Bronchial epithelial cell (primary cell): Measurements from ENCODE around the gene KIF1C. TPM values are rescaled to one million over a fixed set of nuclear protein-coding genes. Genes with fewer than 3 reads are reported as not detected.

ENCODE experiments used
- DNase-seq: peaks from one replicate; pipeline ENCODE4 v3.0.0-alpha.2; 2010; ENCODE audit warnings: low read depth
- FAIRE-seq: peaks from 2 replicates; lab custom pipeline; 2011; peaks lifted over from hg19 to GRCh38; lab: Jason Lieb, UNC
- H3K27me3 ChIP-seq: 2 replicates; pipeline ENCODE4 v1.5.1; 2011; ENCODE audit warnings: low read length; ENCODE audit not compliant: control insufficient read depth, insufficient read depth
- H3K36me3 ChIP-seq: 2 replicates; pipeline ENCODE4 v1.5.1; 2011; ENCODE audit warnings: low read length; ENCODE audit not compliant: control insufficient read depth, insufficient read depth
- H3K4me3 ChIP-seq: 2 replicates; pipeline ENCODE4 v1.5.1; 2011; ENCODE audit warnings: mild to moderate bottlenecking, low read depth, low read length, control low read depth
- total RNA-seq: library from RNA; depleted of rRNA; stranded (reverse); fragments of >200 nt; gene quantifications from 2 replicates; pipeline ENCODE4 v1.2.1, GENCODE V29; 2014
- TF ChIP-seq, protein P1 (sequence below): IDR thresholded peaks from 2 replicates; pipeline ENCODE4 v1.5.1; 2011; ENCODE audit warnings: mild to moderate bottlenecking, moderate library complexity, low read length, control low read depth, inconsistent platforms; ENCODE audit not compliant: insufficient read depth, severe bottlenecking

The KIF1C gene
- total RNA-seq, 1 donor from 2014 or later: 89.0 TPM

DNA sequence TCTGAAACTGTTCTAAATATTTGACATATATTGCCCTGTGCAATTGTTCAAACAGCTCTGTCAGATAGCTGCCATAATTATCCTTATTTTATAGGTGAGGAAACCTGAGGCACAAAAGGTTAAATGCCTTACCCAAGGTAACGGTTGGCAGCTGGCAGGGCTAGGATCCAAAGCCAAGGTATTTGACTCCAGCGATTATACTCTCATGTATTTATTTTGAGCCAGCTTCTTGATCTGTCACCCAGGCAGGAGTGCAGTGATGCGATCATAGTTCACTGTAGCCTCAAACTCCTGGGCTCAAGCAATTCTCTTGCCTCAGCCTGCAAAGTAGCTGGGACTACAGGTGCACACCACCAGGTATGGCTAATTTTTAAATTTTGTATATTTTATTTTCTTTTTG is 39.6 kb upstream of the KIF1C start:
- FAIRE-seq (no peak), DNase-seq (no peak)
- H3K36me3 ChIP-seq: peaks cover 11% of the 10 kb centered on the region
- TF ChIP-seq, protein P1, sequence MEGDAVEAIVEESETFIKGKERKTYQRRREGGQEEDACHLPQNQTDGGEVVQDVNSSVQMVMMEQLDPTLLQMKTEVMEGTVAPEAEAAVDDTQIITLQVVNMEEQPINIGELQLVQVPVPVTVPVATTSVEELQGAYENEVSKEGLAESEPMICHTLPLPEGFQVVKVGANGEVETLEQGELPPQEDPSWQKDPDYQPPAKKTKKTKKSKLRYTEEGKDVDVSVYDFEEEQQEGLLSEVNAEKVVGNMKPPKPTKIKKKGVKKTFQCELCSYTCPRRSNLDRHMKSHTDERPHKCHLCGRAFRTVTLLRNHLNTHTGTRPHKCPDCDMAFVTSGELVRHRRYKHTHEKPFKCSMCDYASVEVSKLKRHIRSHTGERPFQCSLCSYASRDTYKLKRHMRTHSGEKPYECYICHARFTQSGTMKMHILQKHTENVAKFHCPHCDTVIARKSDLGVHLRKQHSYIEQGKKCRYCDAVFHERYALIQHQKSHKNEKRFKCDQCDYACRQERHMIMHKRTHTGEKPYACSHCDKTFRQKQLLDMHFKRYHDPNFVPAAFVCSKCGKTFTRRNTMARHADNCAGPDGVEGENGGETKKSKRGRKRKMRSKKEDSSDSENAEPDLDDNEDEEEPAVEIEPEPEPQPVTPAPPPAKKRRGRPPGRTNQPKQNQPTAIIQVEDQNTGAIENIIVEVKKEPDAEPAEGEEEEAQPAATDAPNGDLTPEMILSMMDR: no peak
- no peak overlapping the region for H3K4me3 ChIP-seq
- H3K27me3 ChIP-seq: no peaks in the 10 kb centered on the region

DNA sequence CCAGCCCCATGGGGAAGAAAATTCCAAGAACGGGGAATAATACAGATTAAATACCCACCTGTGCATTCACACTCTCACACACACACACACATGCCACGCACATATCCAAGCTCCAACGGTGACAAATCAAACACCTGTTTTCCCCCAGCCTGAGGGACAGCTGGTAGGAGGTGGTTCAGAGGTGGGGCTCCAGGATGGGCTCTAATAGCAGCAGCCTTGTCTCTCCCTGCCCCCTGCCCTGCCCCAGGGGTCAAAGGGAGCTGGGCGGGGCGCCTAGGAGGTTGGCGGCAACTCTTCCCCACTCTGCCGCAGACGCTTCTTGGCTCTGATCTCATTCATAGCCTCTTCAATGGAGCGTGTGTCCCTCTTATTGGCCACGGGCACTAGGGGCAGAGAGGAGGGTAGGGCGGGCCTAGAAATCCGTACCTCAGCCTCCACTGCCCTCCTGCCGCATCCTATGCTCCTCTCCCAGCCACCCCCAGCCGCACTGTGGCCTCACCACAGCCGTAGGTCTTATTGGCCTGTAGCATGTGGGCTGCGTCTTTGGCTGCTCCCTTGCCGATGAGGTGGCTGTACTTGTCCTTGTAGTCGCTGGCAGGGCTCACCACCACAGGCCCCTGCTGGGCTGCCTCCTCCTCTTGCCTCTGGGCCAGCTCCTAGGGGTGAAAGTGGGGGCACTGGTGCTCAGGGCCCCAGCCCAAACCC is 38.3 kb upstream of the KIF1C start:
- no peak for FAIRE-seq
- Histone ChIP-seq H3K4me3 (no peak overlapping the region), H3K27me3 (no peaks in the 10 kb centered on the region), H3K36me3 (peaks cover 11% of the 10 kb centered on the region)
- DNase-seq: no peak
- TF ChIP-seq, protein P1: no peak

DNA sequence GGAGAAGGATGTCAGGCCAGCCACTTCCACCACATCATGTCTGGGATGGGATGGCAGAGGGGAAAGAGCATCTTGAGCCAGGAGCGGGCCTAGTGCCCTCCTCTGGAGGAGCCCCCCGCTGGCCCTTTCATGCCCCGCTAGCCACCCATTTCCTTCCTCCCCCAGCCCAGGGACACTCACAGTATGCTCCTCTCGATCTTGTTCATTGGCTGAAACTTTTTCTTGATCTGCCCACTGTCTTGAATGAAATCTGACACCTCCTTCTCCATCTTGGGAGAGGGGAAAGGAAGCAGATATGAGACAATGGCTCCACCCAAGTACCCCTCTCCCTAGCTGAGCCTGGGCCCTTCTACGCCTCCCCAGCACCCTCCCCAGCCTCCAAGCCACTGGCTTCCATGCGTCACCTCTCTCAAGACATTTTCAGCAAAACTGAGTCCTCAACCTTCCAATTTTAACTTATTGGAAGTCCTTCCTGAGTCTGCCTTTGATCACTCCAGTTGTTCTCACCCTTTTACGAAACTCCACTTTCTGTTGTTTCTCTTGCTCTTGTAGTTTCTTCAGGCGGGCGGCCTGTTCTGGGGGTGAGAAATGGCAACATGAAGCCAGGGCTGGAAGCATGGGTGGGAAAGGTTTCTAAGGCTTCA is 37.3 kb upstream of the KIF1C start:
- no peak for DNase-seq
- Histone ChIP-seq H3K27me3 (no peaks in the 10 kb centered on the region), H3K36me3 (peaks cover 11% of the 10 kb centered on the region), H3K4me3 (no peak overlapping the region)
- no peak for FAIRE-seq
- TF ChIP-seq, protein P1: no peak

DNA sequence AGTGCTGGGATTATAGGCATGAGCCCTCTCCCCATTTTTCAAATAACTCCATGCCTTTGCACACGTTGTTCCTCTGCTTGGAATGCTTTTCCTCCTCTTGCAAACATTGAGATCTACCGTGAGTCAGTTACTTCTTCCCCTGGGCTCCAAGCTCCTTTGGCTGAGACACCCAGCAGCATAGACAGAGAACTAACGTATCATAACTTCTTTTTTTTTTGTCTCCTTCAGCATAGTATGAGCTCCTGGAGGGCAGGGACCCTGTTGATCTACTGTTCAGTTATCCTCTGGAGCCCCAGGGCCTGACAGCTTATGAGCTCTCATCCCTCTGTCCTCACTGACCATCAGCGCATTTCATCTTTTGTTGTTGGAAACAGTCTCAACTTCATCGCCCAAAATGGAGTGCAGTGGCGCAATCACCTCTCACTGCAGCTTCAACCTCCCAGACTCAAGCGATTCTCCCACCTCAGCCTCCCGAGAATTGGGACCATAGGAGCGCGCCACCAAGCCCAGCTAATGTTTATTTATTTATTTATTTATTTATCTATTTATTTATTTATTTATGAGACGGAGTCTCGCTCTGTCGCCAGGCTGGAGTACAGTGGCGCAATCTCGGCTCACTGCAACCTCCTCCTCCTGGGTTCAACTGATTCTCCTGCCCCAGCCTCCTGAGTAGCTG is 32.3 kb upstream of the KIF1C start:
- FAIRE-seq (no peak), DNase-seq (no peak)
- no peak overlapping the region for H3K4me3 ChIP-seq
- TF ChIP-seq, protein P1: no peak
- H3K36me3 ChIP-seq: peaks cover 5% of the 10 kb centered on the region
- no peaks in the 10 kb centered on the region for H3K27me3 ChIP-seq

DNA sequence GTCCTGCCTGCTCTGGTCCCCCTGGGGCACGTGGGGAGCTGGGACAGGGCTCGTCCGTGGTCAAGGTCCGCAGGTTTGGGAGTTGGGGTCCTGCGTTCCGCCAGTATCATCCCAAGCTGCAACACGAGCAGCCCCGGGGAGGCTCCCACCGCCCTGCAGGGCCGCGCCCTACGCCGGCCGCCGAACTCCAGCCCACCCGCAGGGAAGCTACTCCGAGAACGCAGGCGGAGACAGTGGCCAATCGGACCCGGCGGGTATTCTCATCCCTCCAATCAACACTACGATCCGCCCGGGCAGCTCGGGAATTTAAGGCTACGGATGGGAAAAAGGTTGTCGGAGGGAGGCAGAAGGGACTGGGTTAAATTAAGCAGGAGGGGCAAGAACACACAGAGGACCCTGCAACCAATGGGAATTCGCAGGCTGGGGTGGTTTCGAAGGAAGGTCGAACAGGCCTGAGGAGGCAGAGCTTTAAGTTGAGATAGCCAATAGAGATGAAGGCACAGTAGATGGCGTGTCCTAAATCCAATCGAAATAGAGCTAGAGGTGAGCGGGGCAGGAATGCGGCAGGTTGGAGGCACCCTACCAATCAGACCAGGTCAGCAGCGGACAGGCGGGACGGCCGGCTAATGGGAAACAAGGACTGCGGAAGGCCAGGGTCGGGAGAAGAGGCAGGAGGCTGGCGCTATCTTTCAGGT is 30.8 kb upstream of the KIF1C start:
- H3K4me3 ChIP-seq: peak overlapping the region; percentile 68

More for the DNA sequence above, 30.8 kb upstream of the KIF1C start:
- DNase-seq (peak; percentile 98), FAIRE-seq (peak; percentile 91)
- TF ChIP-seq, protein P1: no peak
- H3K27me3 ChIP-seq: no peaks in the 10 kb centered on the region
- peaks cover 5% of the 10 kb centered on the region for H3K36me3 ChIP-seq
